Gastrocnemius medialis (tissue), 4 donors: Measurements from ENCODE around the gene B4GALT3.

Experiments
- POLR2A ChIP-seq, 2 donors: fragments of 450-650 bp; IDR thresholded peaks; one replicate each; pipeline ENCODE4 v1.6.1; 2017; ENCODE audit warnings: antibody characterized with exemption in 2 of 2, mild to moderate bottlenecking in 2 of 2, moderate library complexity in 2 of 2
- TF ChIP-seq, protein P1 (sequence below), 5 experiments: fragments of 450-650 bp in 3 of 5; fragments of 200-600 bp in 2 of 5; sonication (generic) in 2 of 5; IDR thresholded peaks in 4 of 5; conservative IDR thresholded peaks in 1 of 5; 1 replicate in 4 of 5; 2 replicates in 1 of 5; pipeline ENCODE4 v1.5.1; 2016 to 2019; ENCODE audit warnings: antibody characterized with exemption in 5 of 5, mild to moderate bottlenecking in 3 of 5, moderate library complexity in 3 of 5

- TF ChIP-seq POLR2A (IDR thresholded peaks at IDR 0.05), result no peak
- TF ChIP-seq, protein P1, sequence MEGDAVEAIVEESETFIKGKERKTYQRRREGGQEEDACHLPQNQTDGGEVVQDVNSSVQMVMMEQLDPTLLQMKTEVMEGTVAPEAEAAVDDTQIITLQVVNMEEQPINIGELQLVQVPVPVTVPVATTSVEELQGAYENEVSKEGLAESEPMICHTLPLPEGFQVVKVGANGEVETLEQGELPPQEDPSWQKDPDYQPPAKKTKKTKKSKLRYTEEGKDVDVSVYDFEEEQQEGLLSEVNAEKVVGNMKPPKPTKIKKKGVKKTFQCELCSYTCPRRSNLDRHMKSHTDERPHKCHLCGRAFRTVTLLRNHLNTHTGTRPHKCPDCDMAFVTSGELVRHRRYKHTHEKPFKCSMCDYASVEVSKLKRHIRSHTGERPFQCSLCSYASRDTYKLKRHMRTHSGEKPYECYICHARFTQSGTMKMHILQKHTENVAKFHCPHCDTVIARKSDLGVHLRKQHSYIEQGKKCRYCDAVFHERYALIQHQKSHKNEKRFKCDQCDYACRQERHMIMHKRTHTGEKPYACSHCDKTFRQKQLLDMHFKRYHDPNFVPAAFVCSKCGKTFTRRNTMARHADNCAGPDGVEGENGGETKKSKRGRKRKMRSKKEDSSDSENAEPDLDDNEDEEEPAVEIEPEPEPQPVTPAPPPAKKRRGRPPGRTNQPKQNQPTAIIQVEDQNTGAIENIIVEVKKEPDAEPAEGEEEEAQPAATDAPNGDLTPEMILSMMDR (IDR thresholded peaks at IDR 0.05 in 4 of 5, conservative IDR thresholded peaks at IDR 0.05 in 1 of 5), result no peak
These were observed 42.0 kb upstream of the B4GALT3 start for GRCh38 chr1:161219078-161219892.
